ENCODE data around the gene DPH1.

DPH1 gene

DNA sequence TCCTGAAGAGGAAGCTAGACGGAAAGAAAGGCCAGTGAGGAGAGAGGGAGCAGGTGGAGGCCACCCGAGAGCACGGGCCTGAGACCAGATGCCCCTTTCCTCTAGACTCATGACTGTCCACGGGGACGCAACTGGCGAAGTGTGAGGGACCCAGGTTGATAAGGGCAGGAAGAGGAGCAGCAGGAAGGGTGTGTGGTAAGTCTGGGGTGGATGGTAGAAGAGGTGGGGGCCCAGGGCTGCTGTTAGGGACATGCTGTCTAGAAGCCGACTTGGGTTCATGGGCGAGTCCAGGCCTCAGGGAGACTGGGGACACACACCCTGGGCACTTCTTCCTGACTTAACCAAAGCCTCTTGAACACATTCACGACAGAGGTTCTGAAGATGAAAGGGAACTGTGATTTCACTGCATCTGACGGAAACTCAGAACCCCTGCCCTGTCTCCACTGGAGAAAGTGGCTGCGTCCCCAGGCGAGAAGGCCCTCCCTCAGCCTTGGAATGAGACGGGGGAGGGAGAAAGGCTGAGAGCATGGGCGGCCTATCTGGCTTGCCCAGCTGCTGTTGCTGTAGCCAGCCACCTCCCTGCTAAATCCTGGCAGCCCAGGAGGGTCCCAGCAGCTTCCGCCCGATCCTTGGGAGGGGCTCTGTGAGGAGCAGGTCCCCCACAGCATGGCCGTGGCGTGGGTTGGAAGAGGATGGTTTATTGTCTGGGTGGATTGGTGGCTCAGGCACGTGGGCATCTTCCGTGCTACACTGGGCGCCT lies 30.9 kb downstream of the DPH1 start:
- Histone ChIP-seq H3K4me3 (ENCODE audit: low read depth in 1 of 2, low read length in 2 of 2) (no peak overlapping the region), H3K9ac (ENCODE audit: low read length) (no peak overlapping the region), H3K9me3 (ENCODE audit: low read length) (no peaks in the 10 kb centered on the region), H3K27me3 (ENCODE audit: control insufficient read depth in 1 of 2, insufficient read depth in 2 of 2, low read length in 2 of 2) (peaks cover 0 to 11% of the 10 kb centered on the region in 2 donors), H3K36me3 (ENCODE audit: insufficient read depth, low read length) (peaks cover 31% of the 10 kb centered on the region), H3K27ac (ENCODE audit: low read depth, low read length) (peak overlapping the region; percentile 75), H3K4me1 (ENCODE audit: insufficient read depth, low read length) (peaks cover 48% of the 10 kb centered on the region)

GRCh38 chr17:2061441-2061958 lies 31.5 kb downstream of the DPH1 start:
- Histone ChIP-seq H3K4me1 (ENCODE audit: insufficient read depth, low read length) (peaks cover 55% of the 10 kb centered on the region), H3K27ac (ENCODE audit: low read depth, low read length) (peak overlapping the region; percentile 75), H3K9me3 (ENCODE audit: low read length) (no peaks in the 10 kb centered on the region), H3K4me3 (ENCODE audit: low read depth in 1 of 2, low read length in 2 of 2) (no peak overlapping the region), H3K9ac (ENCODE audit: low read length) (no peak overlapping the region), H3K36me3 (ENCODE audit: insufficient read depth, low read length) (peaks cover 34% of the 10 kb centered on the region), H3K27me3 (ENCODE audit: control insufficient read depth in 1 of 2, insufficient read depth in 2 of 2, low read length in 2 of 2) (peaks cover 0 to 7% of the 10 kb centered on the region in 2 donors)

DNA sequence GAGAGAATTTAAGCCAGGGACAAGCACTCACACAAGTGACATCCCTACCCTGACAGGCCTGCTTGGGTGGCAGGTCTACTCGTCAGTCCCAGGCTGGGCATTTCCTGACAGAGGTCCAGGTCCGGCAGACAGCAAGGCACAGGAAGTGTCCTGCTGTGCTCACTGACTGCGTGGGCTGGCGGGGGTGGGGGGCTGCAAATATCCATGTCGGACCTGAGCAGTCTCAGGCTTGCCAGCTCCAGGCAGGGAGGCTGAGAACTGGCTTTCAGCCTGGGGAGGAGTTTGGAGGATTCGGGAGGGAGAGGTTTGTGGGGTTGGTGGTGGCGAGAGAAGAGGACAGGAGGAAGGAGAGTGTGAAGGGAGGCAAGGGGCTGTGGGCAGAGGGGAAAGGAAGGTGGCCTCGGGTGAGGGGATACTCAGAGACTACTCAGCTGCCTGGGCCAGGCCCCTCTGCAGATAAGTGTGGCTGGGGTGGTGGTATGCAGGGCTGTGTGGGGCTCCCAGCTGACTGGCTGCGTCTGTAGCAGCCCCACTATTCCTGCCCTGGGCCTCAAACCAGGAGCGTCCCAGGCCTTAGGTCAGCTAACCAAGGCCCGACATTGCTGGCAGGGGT lies 32.7 kb downstream of the DPH1 start:
- no peak overlapping the region for H3K9ac ChIP-seq (ENCODE audit: low read length)
- H3K4me3 ChIP-seq (ENCODE audit: low read depth in 1 of 2, low read length in 2 of 2), result no peak overlapping the region
- peaks cover 34% of the 10 kb centered on the region for H3K36me3 ChIP-seq (ENCODE audit: insufficient read depth, low read length)
- H3K27me3 ChIP-seq (ENCODE audit: control insufficient read depth in 1 of 2, insufficient read depth in 2 of 2, low read length in 2 of 2), result peaks cover 0 to 6% of the 10 kb centered on the region in 2 donors
- peaks cover 67% of the 10 kb centered on the region for H3K4me1 ChIP-seq (ENCODE audit: insufficient read depth, low read length)
- no peaks in the 10 kb centered on the region for H3K9me3 ChIP-seq (ENCODE audit: low read length)
- H3K27ac ChIP-seq (ENCODE audit: low read depth, low read length), result peak overlapping the region; percentile 77

DNA sequence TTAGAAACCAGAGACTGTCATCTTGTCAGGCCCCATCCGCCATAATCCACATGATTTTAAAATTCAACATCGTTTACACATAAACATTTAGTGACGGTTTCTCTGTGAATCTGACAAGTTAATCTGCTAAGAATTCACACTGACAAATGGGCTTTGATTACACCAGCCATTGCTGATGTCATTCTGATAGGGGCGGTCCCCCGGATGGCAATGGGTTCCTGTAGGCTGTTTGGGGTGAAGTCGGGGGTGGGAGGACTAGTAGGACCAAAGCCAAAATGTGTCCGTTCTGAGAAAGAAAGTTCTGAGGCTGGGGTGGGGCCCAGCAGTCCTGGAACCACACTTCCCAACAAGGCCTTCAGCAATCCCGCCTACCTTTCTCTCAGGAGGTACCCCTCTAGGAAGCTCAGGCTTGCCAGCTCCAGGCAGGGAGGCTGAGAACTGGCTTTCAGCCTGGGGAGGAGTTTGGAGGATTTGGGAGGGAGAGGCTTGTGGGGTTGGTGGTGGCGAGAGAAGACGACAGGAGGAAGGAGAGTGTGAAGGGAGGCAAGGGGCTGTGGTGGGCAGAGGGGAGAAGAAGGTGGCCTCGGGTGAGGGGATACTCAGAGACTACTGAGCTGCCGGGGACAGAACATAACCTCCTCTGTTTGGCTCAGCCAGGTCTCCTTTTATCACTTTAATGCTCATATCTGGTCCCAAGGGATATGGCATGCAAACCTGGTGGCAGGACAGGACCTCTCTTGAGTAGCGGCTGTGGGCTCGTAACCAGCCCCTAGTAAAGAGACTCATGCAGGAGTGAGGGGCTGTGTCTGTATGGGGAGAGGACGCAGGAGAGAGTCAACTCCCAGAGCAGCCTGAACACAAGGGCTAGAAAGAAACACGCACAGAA lies 33.6 kb downstream of the DPH1 start:
- peak overlapping the region; percentile 13 for H3K9ac ChIP-seq (ENCODE audit: low read length)
- H3K4me1 ChIP-seq (ENCODE audit: insufficient read depth, low read length), result peaks cover 72% of the 10 kb centered on the region
- H3K36me3 ChIP-seq (ENCODE audit: insufficient read depth, low read length), result peaks cover 37% of the 10 kb centered on the region
- H3K4me3 ChIP-seq (ENCODE audit: low read depth in 1 of 2, low read length in 2 of 2), result no peak overlapping the region
- peaks cover 0 to 6% of the 10 kb centered on the region in 2 donors for H3K27me3 ChIP-seq (ENCODE audit: control insufficient read depth in 1 of 2, insufficient read depth in 2 of 2, low read length in 2 of 2)
- H3K27ac ChIP-seq (ENCODE audit: low read depth, low read length), result peak overlapping the region; percentile 77
- no peaks in the 10 kb centered on the region for H3K9me3 ChIP-seq (ENCODE audit: low read length)

DNA sequence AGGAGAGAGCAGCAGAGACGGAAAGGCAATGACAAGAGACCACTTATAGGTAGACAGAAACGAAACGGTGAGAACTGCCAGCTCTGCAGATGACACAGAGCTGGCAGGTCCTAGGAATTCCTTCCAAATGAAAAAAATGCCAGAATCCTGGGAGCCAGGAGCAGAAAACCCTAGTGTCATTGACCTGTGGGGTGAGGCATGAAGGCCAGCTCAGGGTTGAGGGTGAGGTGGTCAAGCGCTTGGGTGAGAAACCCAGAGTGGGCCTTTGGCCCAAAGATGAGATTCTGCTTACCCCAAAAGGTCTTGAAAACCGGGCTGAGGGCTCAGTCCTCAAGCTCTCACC lies 34.2 kb downstream of the DPH1 start:
- Histone ChIP-seq H3K9me3 (ENCODE audit: low read length) (no peaks in the 10 kb centered on the region), H3K27me3 (ENCODE audit: control insufficient read depth in 1 of 2, insufficient read depth in 2 of 2, low read length in 2 of 2) (peaks cover 0 to under 1% of the 10 kb centered on the region in 2 donors), H3K36me3 (ENCODE audit: insufficient read depth, low read length) (peaks cover 40% of the 10 kb centered on the region), H3K27ac (ENCODE audit: low read depth, low read length) (peak overlapping the region; percentile 77), H3K9ac (ENCODE audit: low read length) (no peak overlapping the region), H3K4me1 (ENCODE audit: insufficient read depth, low read length) (peaks cover 75% of the 10 kb centered on the region), H3K4me3 (ENCODE audit: low read depth in 1 of 2, low read length in 2 of 2) (no peak overlapping the region)

DNA sequence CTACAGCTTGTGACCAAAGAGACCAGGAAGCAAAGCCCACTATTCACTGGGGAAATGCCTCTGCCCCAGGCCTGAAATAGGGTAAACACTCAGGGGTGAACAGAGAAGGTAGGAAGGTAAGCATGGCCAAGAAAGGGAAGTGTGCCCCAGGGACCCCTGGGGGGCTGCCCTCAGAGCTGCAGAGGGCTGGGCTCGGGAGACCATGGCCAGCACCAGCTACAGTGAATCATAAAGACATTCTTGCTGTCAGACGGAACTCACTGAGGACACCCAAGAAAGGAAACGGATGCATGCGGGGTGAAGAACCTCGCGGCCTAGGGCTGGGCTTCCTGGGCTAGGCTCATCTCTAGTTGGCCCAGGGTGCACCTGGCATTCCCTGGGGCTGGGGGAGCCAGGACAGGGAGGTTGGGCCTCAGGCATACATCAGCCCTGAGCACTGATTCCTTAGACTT lies 34.6 kb downstream of the DPH1 start:
- Histone ChIP-seq H3K4me3 (ENCODE audit: low read depth in 1 of 2, low read length in 2 of 2) (no peak overlapping the region), H3K4me1 (ENCODE audit: insufficient read depth, low read length) (peaks cover 74% of the 10 kb centered on the region), H3K27ac (ENCODE audit: low read depth, low read length) (peak overlapping the region; percentile 77), H3K9ac (ENCODE audit: low read length) (no peak overlapping the region), H3K36me3 (ENCODE audit: insufficient read depth, low read length) (peaks cover 41% of the 10 kb centered on the region), H3K9me3 (ENCODE audit: low read length) (no peaks in the 10 kb centered on the region), H3K27me3 (ENCODE audit: control insufficient read depth in 1 of 2, insufficient read depth in 2 of 2, low read length in 2 of 2) (no peaks in the 10 kb centered on the region)

- peaks cover 47% of the 10 kb centered on the region for H3K36me3 ChIP-seq (ENCODE audit: insufficient read depth, low read length)
- no peak overlapping the region for H3K9ac ChIP-seq (ENCODE audit: low read length)
- H3K4me1 ChIP-seq (ENCODE audit: insufficient read depth, low read length), result peaks cover 67% of the 10 kb centered on the region
- H3K9me3 ChIP-seq (ENCODE audit: low read length), result no peaks in the 10 kb centered on the region
- H3K27ac ChIP-seq (ENCODE audit: low read depth, low read length), result no peak overlapping the region
- H3K27me3 ChIP-seq (ENCODE audit: control insufficient read depth in 1 of 2, insufficient read depth in 2 of 2, low read length in 2 of 2), result no peaks in the 10 kb centered on the region
- no peak overlapping the region for H3K4me3 ChIP-seq (ENCODE audit: low read depth in 1 of 2, low read length in 2 of 2)
Measured at GRCh38 chr17:2064980-2065785, 35.2 kb downstream of the DPH1 start.

GRCh38 chr17:2065949-2066400 lies 36.0 kb downstream of the DPH1 start:
- no peaks in the 10 kb centered on the region for H3K27me3 ChIP-seq (ENCODE audit: control insufficient read depth in 1 of 2, insufficient read depth in 2 of 2, low read length in 2 of 2)
- no peak overlapping the region for H3K9ac ChIP-seq (ENCODE audit: low read length)
- H3K9me3 ChIP-seq (ENCODE audit: low read length), result no peaks in the 10 kb centered on the region
- no peak overlapping the region for H3K27ac ChIP-seq (ENCODE audit: low read depth, low read length)
- H3K4me3 ChIP-seq (ENCODE audit: low read depth in 1 of 2, low read length in 2 of 2), result no peak overlapping the region
- peaks cover 70% of the 10 kb centered on the region for H3K4me1 ChIP-seq (ENCODE audit: insufficient read depth, low read length)
- H3K36me3 ChIP-seq (ENCODE audit: insufficient read depth, low read length), result peaks cover 42% of the 10 kb centered on the region

DNA sequence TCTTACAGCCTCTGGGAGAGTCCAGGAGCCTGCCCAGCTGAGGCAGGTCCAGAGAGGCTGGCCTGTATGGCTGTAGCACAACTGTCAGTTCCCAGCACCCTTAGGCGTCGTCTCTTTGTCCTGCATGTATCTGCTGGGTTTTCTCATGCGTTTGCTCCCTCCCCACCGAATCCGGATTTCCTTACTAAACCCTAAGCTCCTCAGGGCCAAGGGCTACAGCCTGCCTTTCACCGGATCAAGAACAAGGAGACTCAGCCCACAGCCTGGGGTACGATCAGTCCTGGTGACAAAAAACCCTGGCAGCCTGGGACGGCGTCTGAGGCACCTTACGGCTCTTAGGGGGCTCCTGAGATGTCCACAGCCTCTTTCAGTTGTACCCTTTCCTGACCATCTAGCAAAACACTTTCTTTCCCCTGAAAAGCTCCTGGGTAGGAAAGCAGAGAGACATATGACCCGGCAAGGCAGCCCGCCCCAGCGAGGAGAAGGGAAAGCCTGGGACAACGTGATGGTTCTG lies 37.2 kb downstream of the DPH1 start:
- H3K4me1 ChIP-seq (ENCODE audit: insufficient read depth, low read length), result peaks cover 65% of the 10 kb centered on the region
- no peaks in the 10 kb centered on the region for H3K27me3 ChIP-seq (ENCODE audit: control insufficient read depth in 1 of 2, insufficient read depth in 2 of 2, low read length in 2 of 2)
- H3K9me3 ChIP-seq (ENCODE audit: low read length), result no peaks in the 10 kb centered on the region
- peak overlapping the region; percentile 45 for H3K27ac ChIP-seq (ENCODE audit: low read depth, low read length)
- H3K36me3 ChIP-seq (ENCODE audit: insufficient read depth, low read length), result peaks cover 37% of the 10 kb centered on the region
- H3K9ac ChIP-seq (ENCODE audit: low read length), result no peak overlapping the region
- H3K4me3 ChIP-seq (ENCODE audit: low read depth in 1 of 2, low read length in 2 of 2), result no peak overlapping the region

GRCh38 chr17:2067608-2068024 lies 37.7 kb downstream of the DPH1 start:
- no peaks in the 10 kb centered on the region for H3K27me3 ChIP-seq (ENCODE audit: control insufficient read depth in 1 of 2, insufficient read depth in 2 of 2, low read length in 2 of 2)
- H3K27ac ChIP-seq (ENCODE audit: low read depth, low read length), result no peak overlapping the region
- H3K9ac ChIP-seq (ENCODE audit: low read length), result no peak overlapping the region
- no peak overlapping the region for H3K4me3 ChIP-seq (ENCODE audit: low read depth in 1 of 2, low read length in 2 of 2)
- no peaks in the 10 kb centered on the region for H3K9me3 ChIP-seq (ENCODE audit: low read length)
- peaks cover 36% of the 10 kb centered on the region for H3K36me3 ChIP-seq (ENCODE audit: insufficient read depth, low read length)
- peaks cover 62% of the 10 kb centered on the region for H3K4me1 ChIP-seq (ENCODE audit: insufficient read depth, low read length)
